DND-41 (cell line): ENCODE measurements around the gene USP54.

Experiments
- EZH2 ChIP-seq: IDR thresholded peaks from 3 replicates; pipeline ENCODE4 v1.6.1; 2012; ENCODE audit warnings: borderline replicate concordance, low read depth, mild to moderate bottlenecking, moderate library complexity, low read length, inconsistent platforms; ENCODE audit not compliant: severe bottlenecking
- TF ChIP-seq, protein P1 (sequence below): IDR thresholded peaks from 2 replicates; pipeline ENCODE4 v1.5.1; 2012; ENCODE audit warnings: borderline replicate concordance, low read length, moderate library complexity, mild to moderate bottlenecking; ENCODE audit not compliant: poor library complexity, severe bottlenecking; ENCODE audit errors: extremely low read depth

- TF ChIP-seq, protein P1, sequence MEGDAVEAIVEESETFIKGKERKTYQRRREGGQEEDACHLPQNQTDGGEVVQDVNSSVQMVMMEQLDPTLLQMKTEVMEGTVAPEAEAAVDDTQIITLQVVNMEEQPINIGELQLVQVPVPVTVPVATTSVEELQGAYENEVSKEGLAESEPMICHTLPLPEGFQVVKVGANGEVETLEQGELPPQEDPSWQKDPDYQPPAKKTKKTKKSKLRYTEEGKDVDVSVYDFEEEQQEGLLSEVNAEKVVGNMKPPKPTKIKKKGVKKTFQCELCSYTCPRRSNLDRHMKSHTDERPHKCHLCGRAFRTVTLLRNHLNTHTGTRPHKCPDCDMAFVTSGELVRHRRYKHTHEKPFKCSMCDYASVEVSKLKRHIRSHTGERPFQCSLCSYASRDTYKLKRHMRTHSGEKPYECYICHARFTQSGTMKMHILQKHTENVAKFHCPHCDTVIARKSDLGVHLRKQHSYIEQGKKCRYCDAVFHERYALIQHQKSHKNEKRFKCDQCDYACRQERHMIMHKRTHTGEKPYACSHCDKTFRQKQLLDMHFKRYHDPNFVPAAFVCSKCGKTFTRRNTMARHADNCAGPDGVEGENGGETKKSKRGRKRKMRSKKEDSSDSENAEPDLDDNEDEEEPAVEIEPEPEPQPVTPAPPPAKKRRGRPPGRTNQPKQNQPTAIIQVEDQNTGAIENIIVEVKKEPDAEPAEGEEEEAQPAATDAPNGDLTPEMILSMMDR = no peak
- no peak for TF ChIP-seq EZH2
Measured at GRCh38 chr10:73494213-73494612, 96.9 kb downstream of the USP54 start.
